ENCODE measurements around the gene USP36. TPM values are rescaled to one million over a fixed set of nuclear protein-coding genes. Genes with fewer than 3 reads are reported as not detected.
"Not testable (repeated sequence)": the region's sequence is repeated elsewhere in the genome, so short reads cannot be mapped to it uniquely, and the experiment has no call there.

Gene USP36
- total and polyA plus RNA-seq, 8 donors = 31.2 to 58.3 (median 35.8) TPM

DNA sequence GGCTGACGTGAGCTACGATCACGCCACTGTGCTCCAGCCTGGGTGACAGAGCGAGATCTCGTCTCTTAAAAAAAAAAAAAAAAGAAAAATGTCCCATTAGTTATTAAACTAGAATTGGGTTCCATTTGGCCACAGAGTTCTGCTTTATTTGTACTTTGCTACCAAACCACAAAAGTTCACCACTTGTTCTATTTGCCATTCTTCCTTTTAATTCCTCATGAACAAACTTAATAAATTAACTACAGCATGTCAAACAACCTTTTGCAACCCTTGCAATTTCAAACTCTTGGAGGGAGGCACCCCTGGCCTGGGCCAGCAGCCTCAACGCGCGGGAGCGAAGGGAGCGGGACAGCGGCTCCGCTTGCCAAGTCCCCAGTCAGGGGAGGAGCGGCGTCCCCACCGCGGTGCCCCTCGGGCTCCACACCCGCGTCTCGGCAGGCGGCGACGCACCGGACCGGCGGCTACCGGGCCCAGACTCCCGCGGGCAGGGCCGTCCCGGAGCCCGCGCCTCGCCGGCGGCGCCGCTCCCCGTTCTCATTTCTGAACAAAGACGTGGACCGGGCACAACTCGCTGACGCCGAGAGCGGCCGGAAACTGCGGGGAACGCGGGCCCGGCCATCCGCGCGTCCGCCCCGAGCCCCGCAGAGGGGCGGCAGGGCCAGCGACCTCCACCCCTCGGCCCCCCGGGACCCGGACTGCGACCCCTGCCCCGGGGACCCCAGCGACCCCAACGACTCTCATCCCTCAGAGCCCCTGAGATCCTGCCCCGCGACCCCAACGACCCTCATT, 59.3 kb downstream of the USP36 start:
- Histone ChIP-seq H3K27ac (peak overlapping the region; percentile 46 to 82 (median 79)), H3K4me3 (peak overlapping the region; percentile 75 to 95 (median 87)), H3K36me3 (no peaks in the 10 kb centered on the region), H3K27me3 (no peaks in the 10 kb centered on the region), H3K4me1 (peaks cover 12 to 22% (median 22%) of the 10 kb centered on the region in 3 donors), H3K9me3 (no peaks in the 10 kb centered on the region)
- FAIRE-seq (no peak), ATAC-seq (peak; percentile 8 to 28 (median 16)), DNase-seq (peak; percentile 43 to 87 (median 66))
- TF ChIP-seq, protein P1, sequence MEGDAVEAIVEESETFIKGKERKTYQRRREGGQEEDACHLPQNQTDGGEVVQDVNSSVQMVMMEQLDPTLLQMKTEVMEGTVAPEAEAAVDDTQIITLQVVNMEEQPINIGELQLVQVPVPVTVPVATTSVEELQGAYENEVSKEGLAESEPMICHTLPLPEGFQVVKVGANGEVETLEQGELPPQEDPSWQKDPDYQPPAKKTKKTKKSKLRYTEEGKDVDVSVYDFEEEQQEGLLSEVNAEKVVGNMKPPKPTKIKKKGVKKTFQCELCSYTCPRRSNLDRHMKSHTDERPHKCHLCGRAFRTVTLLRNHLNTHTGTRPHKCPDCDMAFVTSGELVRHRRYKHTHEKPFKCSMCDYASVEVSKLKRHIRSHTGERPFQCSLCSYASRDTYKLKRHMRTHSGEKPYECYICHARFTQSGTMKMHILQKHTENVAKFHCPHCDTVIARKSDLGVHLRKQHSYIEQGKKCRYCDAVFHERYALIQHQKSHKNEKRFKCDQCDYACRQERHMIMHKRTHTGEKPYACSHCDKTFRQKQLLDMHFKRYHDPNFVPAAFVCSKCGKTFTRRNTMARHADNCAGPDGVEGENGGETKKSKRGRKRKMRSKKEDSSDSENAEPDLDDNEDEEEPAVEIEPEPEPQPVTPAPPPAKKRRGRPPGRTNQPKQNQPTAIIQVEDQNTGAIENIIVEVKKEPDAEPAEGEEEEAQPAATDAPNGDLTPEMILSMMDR (IDR thresholded peaks at IDR 0.05) = no peak
- intact Hi-C loops (cut with DNase I) = no loop called here
- 2 to 5% methylated on average over 44 to 68 of the region's 68 CpGs for WGBS, 2 donors

DNA sequence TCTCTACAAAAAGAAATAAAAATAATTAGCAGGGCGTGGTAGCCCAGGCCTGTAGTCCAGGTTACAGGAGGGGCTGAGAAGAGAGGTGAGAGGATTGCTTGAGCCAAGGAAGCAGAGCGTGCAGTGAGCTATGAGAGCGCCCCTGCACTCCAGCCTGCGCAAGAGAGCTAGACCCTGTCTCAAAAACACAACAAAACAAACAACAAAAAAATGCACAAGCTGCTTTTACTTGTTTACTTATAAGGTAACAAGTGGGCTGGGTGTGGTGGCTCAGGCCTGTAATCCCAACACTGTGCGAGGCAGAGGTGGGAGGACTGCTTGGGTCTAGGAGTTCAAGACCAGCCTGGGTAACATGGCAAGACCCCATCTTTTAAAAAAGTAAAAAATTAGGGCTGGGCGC, 60.3 kb downstream of the USP36 start:
- no peaks in the 10 kb centered on the region for H3K36me3 ChIP-seq
- peak overlapping the region in 3 of 4 donors; percentile 39 to 82 (median 78) for H3K27ac ChIP-seq
- TF ChIP-seq, protein P1 (IDR thresholded peaks at IDR 0.05) = no peak
- H3K9me3 ChIP-seq = no peaks in the 10 kb centered on the region
- 91 to 98% methylated on average over 6 of the region's 6 CpGs for whole genome bisulfite sequencing, 2 donors
- ATAC-seq (no peak), FAIRE-seq (no peak), DNase-seq (no peak)
- intact Hi-C loops (cut with DNase I) = no loop called here
- H3K27me3 ChIP-seq = no peaks in the 10 kb centered on the region
- H3K4me1 ChIP-seq = peaks cover 12 to 22% (median 22%) of the 10 kb centered on the region in 3 donors
- peak overlapping the region in 1 of 4 donors; percentile 95 for H3K4me3 ChIP-seq

DNA sequence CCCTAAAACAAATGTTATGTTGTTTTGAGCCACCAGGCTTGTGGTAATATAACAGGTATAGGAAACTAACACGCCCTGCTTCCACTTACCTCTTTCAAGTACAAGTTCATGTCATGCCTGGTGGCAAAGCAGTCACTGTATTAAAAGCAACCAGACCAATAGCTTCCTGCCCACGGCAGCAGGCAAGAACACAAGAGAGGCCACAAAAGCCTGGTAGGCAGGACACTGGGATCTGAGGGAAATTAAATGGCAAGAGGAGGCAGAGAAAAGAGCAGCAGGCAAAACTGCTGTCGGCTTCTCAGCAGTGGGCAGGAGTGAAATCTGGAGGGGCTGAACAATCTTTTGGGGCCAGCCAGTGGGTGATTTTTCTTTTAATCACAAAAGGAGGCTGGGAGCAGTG, 60.8 kb downstream of the USP36 start:
- Histone ChIP-seq H3K27ac (peak overlapping the region in 3 of 4 donors; percentile 39 to 82 (median 78)), H3K4me3 (no peak overlapping the region), H3K4me1 (peaks cover 12 to 22% (median 22%) of the 10 kb centered on the region in 3 donors), H3K27me3 (no peaks in the 10 kb centered on the region), H3K9me3 (no peaks in the 10 kb centered on the region), H3K36me3 (no peaks in the 10 kb centered on the region)
- intact Hi-C loops (cut with DNase I) = no loop called here
- TF ChIP-seq, protein P1 (IDR thresholded peaks at IDR 0.05) = no peak
- ATAC-seq = no peak
- FAIRE-seq = no peak
- WGBS, 2 donors = 47 to 48% methylated on average over 3 of the region's 3 CpGs
- no peak for DNase-seq

DNA sequence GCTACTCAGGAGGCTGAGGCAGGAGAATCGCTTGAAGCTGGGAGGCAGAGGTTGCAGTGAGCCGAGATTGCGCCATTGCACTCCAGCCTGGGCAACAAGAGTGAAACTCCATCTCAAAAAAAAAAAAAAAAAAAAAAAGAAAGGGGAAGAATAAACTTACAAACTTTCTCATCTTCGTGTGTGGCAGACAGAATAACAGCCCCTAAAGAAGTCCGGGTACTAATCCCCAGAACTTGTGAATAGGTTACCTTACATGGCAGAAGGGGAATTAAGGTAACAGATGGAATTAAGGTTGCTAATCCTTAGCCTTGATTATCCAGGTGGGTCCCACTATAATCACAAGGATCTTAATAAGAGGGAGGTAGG, 61.3 kb downstream of the USP36 start:
- H3K27ac ChIP-seq = peak overlapping the region in 2 of 4 donors; percentile 78 to 82
- H3K27me3 ChIP-seq; H3K36me3 ChIP-seq; H3K4me3 ChIP-seq; intact Hi-C loops (cut with DNase I); H3K9me3 ChIP-seq; FAIRE-seq; DNase-seq; ATAC-seq: not testable (repeated sequence)
- H3K4me1 ChIP-seq = peaks cover 12 to 22% (median 22%) of the 10 kb centered on the region in 3 donors
- WGBS, 2 donors = 91% methylated on average over 5 of the region's 5 CpGs

DNA sequence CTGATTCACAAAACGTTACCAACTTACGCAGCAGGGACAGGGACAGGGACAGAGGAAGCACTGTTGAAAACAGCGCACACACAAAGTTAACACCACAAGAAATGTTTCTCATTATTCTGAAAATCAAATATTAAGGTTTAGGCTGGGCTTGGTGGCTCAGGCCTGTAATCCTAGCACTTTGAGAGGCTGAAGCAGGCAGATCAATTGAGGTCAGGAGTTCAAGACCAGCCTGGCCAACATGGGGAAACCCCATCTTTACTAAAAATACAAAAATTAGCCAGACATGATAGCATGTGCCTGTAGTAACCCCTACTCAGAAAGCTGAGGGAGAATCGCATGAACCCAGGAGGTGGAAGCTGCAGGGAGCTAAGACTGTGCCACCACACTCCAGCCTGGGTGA, 62.7 kb downstream of the USP36 start:
- WGBS, 2 donors = 88 to 95% methylated on average over 4 of the region's 4 CpGs
- Histone ChIP-seq H3K9me3 (no peaks in the 10 kb centered on the region), H3K27me3 (no peaks in the 10 kb centered on the region), H3K27ac (no peak overlapping the region), H3K4me3 (no peak overlapping the region), H3K36me3 (no peaks in the 10 kb centered on the region), H3K4me1 (peaks cover 2 to 11% (median 10%) of the 10 kb centered on the region in 3 donors)
- no peak for DNase-seq
- TF ChIP-seq, protein P1 (IDR thresholded peaks at IDR 0.05) = no peak
- intact Hi-C loops (cut with DNase I) = no loop called here
- no peak for ATAC-seq
- FAIRE-seq = no peak

All from pancreas (tissue), 10 donors.